ENCODE data around the gene RIN1. TPM values are rescaled to one million over a fixed set of nuclear protein-coding genes. Genes with fewer than 3 reads are reported as not detected.
"Not testable (repeated sequence)": the region's sequence is repeated elsewhere in the genome, so short reads cannot be mapped to it uniquely, and the experiment has no call there.

The RIN1 gene
- total and polyA plus RNA-seq, 5 donors, result 1.6 to 3.8 (median 2.1) TPM

DNA sequence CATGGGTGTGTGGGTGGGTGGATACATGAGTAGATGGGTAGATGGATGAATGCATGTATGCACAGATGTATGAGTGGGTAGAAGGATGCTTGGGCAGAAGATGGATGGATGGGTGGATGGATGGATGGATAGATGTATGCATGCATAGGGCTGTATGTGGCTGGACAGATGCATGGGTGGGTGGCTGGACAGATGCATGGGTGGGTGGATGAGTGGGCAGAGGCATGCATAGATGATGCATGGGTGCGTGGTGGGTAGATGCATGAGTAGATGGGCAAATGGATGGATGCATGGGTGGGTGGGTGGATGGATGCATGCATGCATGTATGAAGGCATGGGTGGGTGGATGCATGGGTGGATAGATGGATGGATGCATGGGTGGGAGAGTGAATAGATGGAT is 12.6 kb downstream of the RIN1 start:
- intact Hi-C loops (cut with DNase I), result no loop called here
- no peak overlapping the region for H3K27ac ChIP-seq (ENCODE audit: low read length)
- WGBS, result 100% methylated on average over 1 of the region's 1 CpG
- no peaks in the 10 kb centered on the region for H3K9me3 ChIP-seq (ENCODE audit: control insufficient read depth, low read length)
- DNase-seq, result peak in 2 of 3 donors; percentile 6 to 10
- H3K4me1 ChIP-seq (ENCODE audit: control insufficient read depth, insufficient read depth, low read length), result no peaks in the 10 kb centered on the region
- no peaks in the 10 kb centered on the region for H3K27me3 ChIP-seq (ENCODE audit: control insufficient read depth, insufficient read depth)
- H3K4me3 ChIP-seq (ENCODE audit: low read length), result no peak overlapping the region
- ATAC-seq, result no peak

DNA sequence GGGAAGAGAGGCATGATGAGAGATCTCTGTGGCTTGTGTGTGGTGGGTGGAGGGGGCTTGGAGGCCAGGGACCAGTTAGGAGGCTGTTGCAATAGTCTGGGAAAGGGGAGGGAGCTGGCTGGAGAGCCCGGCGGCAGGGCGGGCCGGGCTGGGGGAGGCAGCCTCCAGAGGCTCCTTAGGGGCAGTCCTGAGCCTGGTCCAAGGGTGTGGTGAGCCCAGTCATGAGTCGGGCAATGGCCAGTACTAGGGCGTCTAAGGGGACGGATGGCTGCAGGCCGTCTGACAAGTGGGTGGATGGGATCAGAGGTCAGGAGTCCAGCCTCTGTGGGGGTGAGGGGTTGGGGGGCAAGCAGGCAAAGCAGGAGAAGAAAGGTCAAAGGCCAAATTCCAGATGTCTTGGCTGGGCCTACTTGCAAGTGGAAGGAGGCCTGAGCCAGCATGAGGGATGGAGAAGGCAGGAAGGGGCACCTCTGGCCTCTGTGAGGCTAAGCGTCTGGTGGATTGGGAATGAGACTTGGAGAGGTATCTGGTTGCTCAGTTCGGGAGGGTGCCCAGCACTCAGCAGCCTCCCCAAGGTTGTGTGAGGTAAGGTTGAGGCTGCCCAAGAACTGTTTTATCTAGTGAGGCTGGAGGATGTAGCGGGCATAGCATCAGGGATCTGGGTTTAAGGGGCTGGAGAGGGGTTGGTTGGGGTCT is 13.4 kb downstream of the RIN1 start:
- DNase-seq (peak; percentile 88 to 94 (median 92)), ATAC-seq (peak; percentile 62 to 81)
- Histone ChIP-seq H3K9me3 (ENCODE audit: control insufficient read depth, low read length) (no peaks in the 10 kb centered on the region), H3K27me3 (ENCODE audit: control insufficient read depth, insufficient read depth) (no peaks in the 10 kb centered on the region), H3K4me3 (ENCODE audit: low read length) (no peak overlapping the region), H3K4me1 (ENCODE audit: control insufficient read depth, insufficient read depth, low read length) (peaks cover 2% of the 10 kb centered on the region), H3K27ac (ENCODE audit: low read length) (no peak overlapping the region)
- intact Hi-C loops (cut with DNase I), result no loop called here
- 72% methylated on average over 11 of the region's 11 CpGs for WGBS

DNA sequence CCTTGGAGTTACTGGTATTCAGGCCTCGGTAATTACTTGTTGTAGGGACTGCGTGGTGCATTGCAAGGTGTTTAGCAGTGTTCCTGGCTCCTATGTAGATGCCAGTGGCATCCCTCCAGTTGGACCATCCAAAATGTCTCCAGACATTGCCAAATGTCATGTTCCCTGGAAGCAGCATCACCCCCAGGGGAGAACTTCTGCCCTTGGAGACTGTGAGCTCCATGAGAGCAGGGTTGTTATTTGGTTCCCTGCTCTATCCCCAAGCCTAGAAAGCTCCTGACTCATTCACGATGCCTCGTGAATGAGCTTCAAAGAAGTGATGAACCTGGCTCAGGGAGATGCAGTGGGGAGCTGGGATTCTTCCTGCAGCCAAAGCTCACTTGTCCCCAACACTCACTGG is 14.6 kb downstream of the RIN1 start:
- peak in 1 of 3 donors; percentile 22 for DNase-seq
- intact Hi-C loops (cut with DNase I), result no loop called here
- H3K9me3 ChIP-seq (ENCODE audit: control insufficient read depth, low read length), result no peaks in the 10 kb centered on the region
- H3K4me3 ChIP-seq (ENCODE audit: low read length), result no peak overlapping the region
- H3K27me3 ChIP-seq (ENCODE audit: control insufficient read depth, insufficient read depth), result no peaks in the 10 kb centered on the region
- ATAC-seq, result no peak
- 84% methylated on average over 4 of the region's 4 CpGs for WGBS
- H3K4me1 ChIP-seq (ENCODE audit: control insufficient read depth, insufficient read depth, low read length), result peaks cover 5% of the 10 kb centered on the region
- H3K27ac ChIP-seq (ENCODE audit: low read length), result no peak overlapping the region

DNA sequence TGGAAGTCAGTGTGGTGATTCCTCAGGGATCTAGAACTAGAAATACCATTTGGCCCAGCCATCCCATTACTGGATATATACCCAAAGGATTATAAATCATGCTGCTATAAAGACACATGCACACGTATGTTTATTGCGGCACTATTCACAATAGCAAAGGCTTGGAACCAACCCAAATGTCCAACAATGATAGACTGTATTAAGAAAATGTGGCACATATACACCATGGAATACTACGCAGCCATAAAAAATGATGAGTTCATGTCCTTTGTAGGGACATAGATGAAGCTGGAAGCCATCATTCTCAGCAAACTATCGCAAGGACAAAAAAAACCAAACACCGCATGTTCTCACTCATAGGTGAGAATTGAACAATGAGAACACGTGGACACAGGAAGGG is 15.5 kb downstream of the RIN1 start:
- WGBS, result 83% methylated on average over 6 of the region's 6 CpGs
- H3K27me3 ChIP-seq (ENCODE audit: control insufficient read depth, insufficient read depth); H3K4me3 ChIP-seq (ENCODE audit: low read length); intact Hi-C loops (cut with DNase I); H3K4me1 ChIP-seq (ENCODE audit: control insufficient read depth, insufficient read depth, low read length); DNase-seq; H3K9me3 ChIP-seq (ENCODE audit: control insufficient read depth, low read length); ATAC-seq; H3K27ac ChIP-seq (ENCODE audit: low read length): not testable (repeated sequence)

DNA sequence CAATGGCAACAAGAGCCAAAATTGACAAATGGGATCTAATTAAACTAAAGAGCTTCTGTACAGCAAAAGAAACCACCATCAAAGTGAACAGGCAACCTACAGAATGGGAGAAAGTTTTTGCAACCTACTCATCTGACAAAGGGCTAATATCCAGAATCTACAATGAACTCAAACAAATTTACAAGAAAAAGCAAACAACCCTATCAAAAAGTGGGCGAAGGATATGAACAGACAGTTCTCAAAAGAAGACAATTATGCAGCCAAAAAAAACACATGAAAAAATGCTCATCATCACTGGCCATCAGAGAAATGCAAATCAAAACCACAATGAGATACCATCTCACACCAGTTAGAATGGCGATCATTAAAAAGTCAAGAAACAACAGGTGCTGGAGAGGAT is 15.9 kb downstream of the RIN1 start:
- H3K9me3 ChIP-seq (ENCODE audit: control insufficient read depth, low read length); H3K4me1 ChIP-seq (ENCODE audit: control insufficient read depth, insufficient read depth, low read length); H3K4me3 ChIP-seq (ENCODE audit: low read length); ATAC-seq; intact Hi-C loops (cut with DNase I); H3K27ac ChIP-seq (ENCODE audit: low read length); H3K27me3 ChIP-seq (ENCODE audit: control insufficient read depth, insufficient read depth); DNase-seq: not testable (repeated sequence)
- 100% methylated on average over 1 of the region's 2 CpGs for WGBS

DNA sequence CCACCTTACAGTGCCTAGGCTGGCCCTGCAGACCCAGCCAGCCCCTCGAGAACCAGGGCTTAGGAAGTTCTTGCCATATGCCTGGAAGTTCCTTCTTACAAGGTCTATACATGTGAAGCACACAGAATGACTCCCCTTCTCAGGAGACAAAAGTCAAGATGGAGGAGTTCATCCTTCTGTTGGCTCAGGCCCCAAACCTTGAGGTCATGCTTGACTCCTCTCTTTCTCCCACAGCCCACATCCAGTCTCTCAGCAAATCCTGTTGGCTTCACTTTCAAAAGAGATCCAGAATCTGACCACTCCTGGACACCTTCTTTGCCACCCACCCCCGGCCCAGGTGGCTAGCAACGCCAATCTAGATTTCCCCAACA is 17.6 kb downstream of the RIN1 start:
- H3K27ac ChIP-seq (ENCODE audit: low read length), result no peak overlapping the region
- 79% methylated on average over 3 of the region's 3 CpGs for WGBS
- H3K4me3 ChIP-seq (ENCODE audit: low read length), result no peak overlapping the region
- DNase-seq, result no peak
- no peak for ATAC-seq
- peaks cover 5% of the 10 kb centered on the region for H3K4me1 ChIP-seq (ENCODE audit: control insufficient read depth, insufficient read depth, low read length)
- no peaks in the 10 kb centered on the region for H3K9me3 ChIP-seq (ENCODE audit: control insufficient read depth, low read length)
- no peaks in the 10 kb centered on the region for H3K27me3 ChIP-seq (ENCODE audit: control insufficient read depth, insufficient read depth)
- intact Hi-C loops (cut with DNase I), result loop anchor here in 1 of 4 donors (10.0 kb wide), 1 partner anchor 66 kb away; no protein-coding TSS in a partner anchor

DNA sequence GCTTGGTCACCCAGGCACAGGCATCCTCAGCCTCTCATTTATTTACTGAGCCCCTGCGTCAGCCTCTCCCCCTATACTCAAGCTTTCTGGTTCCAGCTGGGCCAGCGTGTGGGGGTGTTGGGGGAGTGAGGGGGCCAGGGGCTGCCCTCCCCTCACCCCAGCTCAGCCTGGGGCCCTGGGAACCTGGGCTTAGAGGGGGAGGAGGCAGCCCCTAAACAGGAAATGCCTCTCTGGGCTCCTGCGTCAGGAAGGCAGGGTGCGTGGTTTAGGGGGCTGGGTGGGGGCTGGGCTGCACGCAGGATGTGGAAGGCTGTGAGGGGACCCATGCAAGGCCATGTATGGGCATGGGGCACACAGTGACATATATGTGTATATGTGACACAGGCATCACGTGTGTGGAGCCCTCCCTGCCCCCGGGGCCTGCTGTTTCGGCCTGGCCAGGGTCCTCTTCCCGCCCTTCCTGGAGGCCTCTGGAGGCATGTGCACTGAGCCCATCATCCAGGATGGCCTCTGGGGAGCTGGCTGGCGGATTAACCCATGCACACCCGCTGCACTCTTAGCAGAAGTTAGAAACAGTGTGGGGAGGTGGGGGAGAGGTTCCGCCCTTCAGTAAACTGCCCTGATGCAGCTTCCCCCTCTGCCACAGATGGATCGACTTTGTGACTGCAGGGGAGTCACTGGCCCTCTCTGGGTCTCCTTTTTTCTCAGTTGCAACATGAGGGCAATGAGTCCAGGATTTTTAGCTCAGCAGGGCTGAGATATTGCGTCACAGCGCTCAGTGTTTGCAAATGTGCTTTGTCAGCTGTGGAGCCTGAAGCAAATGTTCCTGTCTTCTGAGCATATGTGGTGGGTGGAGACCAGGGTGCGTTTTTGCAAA is 18.3 kb downstream of the RIN1 start:
- Histone ChIP-seq H3K27me3 (ENCODE audit: control insufficient read depth, insufficient read depth) (no peaks in the 10 kb centered on the region), H3K4me3 (ENCODE audit: low read length) (no peak overlapping the region), H3K4me1 (ENCODE audit: control insufficient read depth, insufficient read depth, low read length) (peaks cover 5% of the 10 kb centered on the region), H3K27ac (ENCODE audit: low read length) (peak overlapping the region; percentile 82), H3K9me3 (ENCODE audit: control insufficient read depth, low read length) (no peaks in the 10 kb centered on the region)
- DNase-seq (peak; percentile 74 to 86 (median 83)), ATAC-seq (peak; percentile 4 to 15)
- WGBS, result 27% methylated on average over 16 of the region's 16 CpGs
- intact Hi-C loops (cut with DNase I), result loop anchor here in 2 of 4 donors (2.0 to 10.0 kb wide), 2 partner anchors 53 to 67 kb away; partner anchors contain the start of gene SLC29A2 (in 1 of the 2)

DNA sequence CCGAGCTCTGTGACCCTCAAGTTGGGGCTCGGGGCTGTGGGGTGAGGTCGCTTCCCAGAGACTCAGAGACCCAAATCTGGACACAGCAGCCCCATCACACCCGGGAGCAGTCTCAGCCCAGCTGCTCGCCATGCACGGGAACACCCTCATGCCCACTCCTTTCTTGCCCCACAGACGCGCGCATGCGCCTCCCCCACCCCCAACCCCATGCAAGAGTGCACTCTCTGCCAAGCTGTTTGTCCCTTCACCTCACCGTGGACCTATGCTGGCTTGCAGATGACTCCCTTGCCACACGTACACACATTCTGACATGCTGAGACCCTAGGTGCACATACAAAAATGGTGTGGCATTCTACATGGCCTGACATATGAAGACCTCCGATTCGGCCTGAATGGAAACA is 18.9 kb downstream of the RIN1 start:
- H3K4me3 ChIP-seq (ENCODE audit: low read length), result peak overlapping the region; percentile 47
- H3K9me3 ChIP-seq (ENCODE audit: control insufficient read depth, low read length), result no peaks in the 10 kb centered on the region
- ATAC-seq (peak; percentile 6 to 12), DNase-seq (peak; percentile 51 to 87 (median 86))
- WGBS, result 4% methylated on average over 14 of the region's 14 CpGs
- no peaks in the 10 kb centered on the region for H3K27me3 ChIP-seq (ENCODE audit: control insufficient read depth, insufficient read depth)
- intact Hi-C loops (cut with DNase I), result loop anchor here in 2 of 4 donors (2.0 to 10.0 kb wide), 2 partner anchors 53 to 67 kb away; partner anchors contain the start of gene SLC29A2 (in 1 of the 2)
- peak overlapping the region; percentile 82 for H3K27ac ChIP-seq (ENCODE audit: low read length)
- peaks cover 5% of the 10 kb centered on the region for H3K4me1 ChIP-seq (ENCODE audit: control insufficient read depth, insufficient read depth, low read length)

DNA sequence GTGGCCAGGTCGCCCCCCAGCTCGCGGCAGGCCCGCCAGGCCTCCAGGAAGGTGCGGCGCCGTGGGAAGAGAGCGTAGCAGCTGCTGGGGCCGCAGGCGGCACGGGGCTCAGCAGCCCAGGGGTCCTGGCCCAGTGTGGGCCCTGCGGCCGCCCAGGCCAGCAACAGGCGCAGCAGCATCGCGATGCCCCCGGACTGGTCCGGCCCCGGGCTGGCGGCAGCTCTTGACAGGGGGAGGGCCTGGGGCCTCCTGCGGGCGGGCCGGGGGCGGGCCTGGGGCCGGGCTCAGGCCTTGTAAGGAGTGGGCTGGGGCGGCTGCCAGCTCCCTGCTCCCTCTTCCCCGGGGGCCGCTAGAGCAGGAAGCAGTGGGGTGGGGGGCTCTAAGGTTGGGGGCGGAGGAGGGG is 19.4 kb downstream of the RIN1 start, which contains the start of gene CD248:
Gene CD248, minus strand, starts transcription at position 196 of the 403 bp plus-strand sequence. Its CDS starts 17 bp downstream, at position 179.
- H3K4me3 ChIP-seq (ENCODE audit: low read length), result peak within 1 kb of the TSS; percentile 47
- no peaks in the 10 kb centered on the region for H3K9me3 ChIP-seq (ENCODE audit: control insufficient read depth, low read length)
- H3K4me1 ChIP-seq (ENCODE audit: control insufficient read depth, insufficient read depth, low read length), result peaks cover 5% of the 10 kb centered on the region
- intact Hi-C loops (cut with DNase I), result loop anchor here in 2 of 4 donors (2.0 to 10.0 kb wide), 2 partner anchors 54 to 68 kb away; partner anchors contain the start of gene SLC29A2 (in 1 of the 2)
- no peaks in the 10 kb centered on the region for H3K27me3 ChIP-seq (ENCODE audit: control insufficient read depth, insufficient read depth)
- H3K27ac ChIP-seq (ENCODE audit: low read length), result peak within 1 kb of the TSS; percentile 82
- DNase-seq (peak; percentile 86 to 96 (median 96)), ATAC-seq (peak; percentile 59 to 70)
- WGBS, result 6% methylated on average over 29 of the region's 29 CpGs

DNA sequence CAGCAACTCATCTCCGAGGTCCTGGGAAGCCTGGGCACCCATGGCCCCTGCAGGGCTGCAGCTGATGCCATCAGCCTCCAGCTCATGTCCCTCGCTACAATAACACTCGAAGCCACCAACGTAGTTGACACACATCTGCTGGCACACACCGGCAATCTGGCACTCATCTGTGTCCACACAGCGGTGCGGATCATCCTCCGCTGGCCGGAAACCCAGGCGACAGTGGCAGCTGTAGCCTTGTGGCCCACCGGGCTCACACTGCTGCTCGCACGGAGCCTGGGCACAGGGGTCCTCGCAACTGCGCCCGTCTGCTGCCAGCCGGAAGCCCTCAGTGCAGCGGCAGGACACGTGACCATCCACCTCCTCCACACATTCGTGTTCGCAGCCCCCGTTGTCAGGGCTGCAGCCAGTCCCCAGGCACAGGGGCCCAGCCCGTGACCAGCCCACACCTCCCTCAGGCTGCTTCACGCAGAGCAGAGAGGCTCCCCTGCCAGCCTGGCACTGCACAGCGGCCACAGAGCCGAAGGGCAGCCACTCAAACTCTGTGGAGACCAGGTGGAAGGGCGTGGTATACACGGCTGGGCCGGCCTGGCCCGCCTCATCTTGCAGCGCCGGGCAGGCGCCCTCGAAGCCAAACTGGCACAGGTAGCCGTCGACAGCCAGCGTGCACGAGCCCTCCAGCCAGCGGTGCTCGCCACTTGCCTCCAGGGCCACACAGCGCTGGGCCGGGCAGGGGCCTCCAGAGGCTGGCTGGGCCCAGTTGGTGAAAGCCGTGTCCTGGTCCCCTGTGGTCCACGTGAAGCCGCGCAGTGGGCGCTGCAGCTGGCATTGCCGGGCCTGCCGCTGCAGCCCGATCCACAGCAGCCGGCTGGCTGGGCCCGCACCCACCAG is 20.1 kb downstream of the RIN1 start:
- DNase-seq, result peak in 2 of 3 donors; percentile 65 to 70
- WGBS, result 60% methylated on average over 52 of the region's 52 CpGs
- Histone ChIP-seq H3K27me3 (ENCODE audit: control insufficient read depth, insufficient read depth) (no peaks in the 10 kb centered on the region), H3K27ac (ENCODE audit: low read length) (peak overlapping the region; percentile 37), H3K4me1 (ENCODE audit: control insufficient read depth, insufficient read depth, low read length) (peaks cover 5% of the 10 kb centered on the region), H3K4me3 (ENCODE audit: low read length) (peak overlapping the region; percentile 47), H3K9me3 (ENCODE audit: control insufficient read depth, low read length) (no peaks in the 10 kb centered on the region)
- ATAC-seq, result no peak
- intact Hi-C loops (cut with DNase I), result loop anchor here in 2 of 4 donors (2.0 to 10.0 kb wide), 2 partner anchors 55 to 69 kb away; partner anchors contain the start of gene SLC29A2 (in 1 of the 2)

Data from right cardiac atrium (tissue), 5 donors.